Tibial artery (tissue), 4 donors: ENCODE results near the gene CALN1.

Experiments
- DNase-seq, 2 donors: peaks; one replicate each; pipeline ENCODE4 v3.0.0-alpha.2; 2019
- H3K27ac ChIP-seq, 2 donors: fragments of 200-600 bp; sonication (generic) in 1 of 2; 1 replicate in 1 of 2; 2 replicates in 1 of 2; pipeline ENCODE4 v1.5.1; 2018 to 2019; ENCODE audit warnings: mild to moderate bottlenecking in 1 of 2
- H3K27me3 ChIP-seq, 2 donors: fragments of 200-600 bp; sonication (generic) in 1 of 2; one replicate each; pipeline versions ENCODE4 v1.5.1 to v1.6.0; 2016 to 2019
- H3K36me3 ChIP-seq, 3 donors: fragments of 200-600 bp; sonication (generic) in 2 of 3; one replicate each; pipeline ENCODE4 v1.5.1; 2016 to 2019; ENCODE audit warnings: mild to moderate bottlenecking in 2 of 3
- H3K4me1 ChIP-seq, 4 donors: fragments of 200-600 bp; sonication (generic) in 2 of 4; 1 replicate in 3 of 4; 2 replicates in 1 of 4; pipeline ENCODE4 v1.5.1; 2016 to 2019
- H3K4me3 ChIP-seq, 2 donors: fragments of 200-600 bp; sonication (generic) in 1 of 2; 1 replicate in 1 of 2; 2 replicates in 1 of 2; pipeline ENCODE4 v1.5.1; 2018 to 2019; ENCODE audit warnings: mild to moderate bottlenecking in 2 of 2
- H3K9me3 ChIP-seq, 3 donors: fragments of 200-600 bp; sonication (generic) in 1 of 3; one replicate each; pipeline ENCODE4 v1.5.1; 2016 to 2019
- intact Hi-C: fragments of 100-400 bp; cut with DNase I; formaldehyde crosslinking; loops from one replicate; pipeline ENCODE4 v1.15.0; 2023; ENCODE audit warnings: low total_unique reads
- TF ChIP-seq, protein P1 (sequence below), 2 experiments: fragments of 200-600 bp in 1 of 2; fragments of 450-650 bp in 1 of 2; IDR thresholded peaks; one replicate each; pipeline ENCODE4 v1.5.1; 2017 to 2019; ENCODE audit warnings: antibody characterized with exemption in 2 of 2, mild to moderate bottlenecking in 1 of 2, moderate library complexity in 1 of 2

CALN1 gene

DNA sequence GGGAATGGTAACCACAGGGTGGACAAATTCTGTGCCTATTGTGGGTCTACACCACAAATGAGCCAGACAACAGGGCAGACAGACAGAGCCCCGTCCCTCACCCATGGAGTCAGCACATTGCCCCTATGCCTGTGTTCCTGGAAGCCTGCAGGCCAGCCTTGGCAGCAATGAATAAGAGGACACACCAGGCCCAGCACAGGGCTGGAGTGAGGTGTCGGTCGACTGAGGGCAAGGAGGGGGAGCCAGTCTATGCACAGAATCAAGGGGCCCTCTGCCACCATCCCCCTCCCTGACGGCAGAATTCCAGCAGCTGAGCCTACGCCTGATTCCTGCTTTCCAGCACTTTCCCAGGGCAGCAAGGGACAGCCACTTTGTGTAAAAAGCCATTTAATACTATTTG is 98.2 kb downstream of the CALN1 start:
- Histone ChIP-seq H3K27ac (no peak overlapping the region), H3K27me3 (no peaks in the 10 kb centered on the region), H3K36me3 (no peaks in the 10 kb centered on the region), H3K4me1 (no peaks in the 10 kb centered on the region), H3K4me3 (no peak overlapping the region), H3K9me3 (no peaks in the 10 kb centered on the region)
- intact Hi-C loops: no loop called here
- TF ChIP-seq, protein P1, sequence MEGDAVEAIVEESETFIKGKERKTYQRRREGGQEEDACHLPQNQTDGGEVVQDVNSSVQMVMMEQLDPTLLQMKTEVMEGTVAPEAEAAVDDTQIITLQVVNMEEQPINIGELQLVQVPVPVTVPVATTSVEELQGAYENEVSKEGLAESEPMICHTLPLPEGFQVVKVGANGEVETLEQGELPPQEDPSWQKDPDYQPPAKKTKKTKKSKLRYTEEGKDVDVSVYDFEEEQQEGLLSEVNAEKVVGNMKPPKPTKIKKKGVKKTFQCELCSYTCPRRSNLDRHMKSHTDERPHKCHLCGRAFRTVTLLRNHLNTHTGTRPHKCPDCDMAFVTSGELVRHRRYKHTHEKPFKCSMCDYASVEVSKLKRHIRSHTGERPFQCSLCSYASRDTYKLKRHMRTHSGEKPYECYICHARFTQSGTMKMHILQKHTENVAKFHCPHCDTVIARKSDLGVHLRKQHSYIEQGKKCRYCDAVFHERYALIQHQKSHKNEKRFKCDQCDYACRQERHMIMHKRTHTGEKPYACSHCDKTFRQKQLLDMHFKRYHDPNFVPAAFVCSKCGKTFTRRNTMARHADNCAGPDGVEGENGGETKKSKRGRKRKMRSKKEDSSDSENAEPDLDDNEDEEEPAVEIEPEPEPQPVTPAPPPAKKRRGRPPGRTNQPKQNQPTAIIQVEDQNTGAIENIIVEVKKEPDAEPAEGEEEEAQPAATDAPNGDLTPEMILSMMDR (IDR thresholded peaks at IDR 0.05): no peak
- no peak for DNase-seq

DNA sequence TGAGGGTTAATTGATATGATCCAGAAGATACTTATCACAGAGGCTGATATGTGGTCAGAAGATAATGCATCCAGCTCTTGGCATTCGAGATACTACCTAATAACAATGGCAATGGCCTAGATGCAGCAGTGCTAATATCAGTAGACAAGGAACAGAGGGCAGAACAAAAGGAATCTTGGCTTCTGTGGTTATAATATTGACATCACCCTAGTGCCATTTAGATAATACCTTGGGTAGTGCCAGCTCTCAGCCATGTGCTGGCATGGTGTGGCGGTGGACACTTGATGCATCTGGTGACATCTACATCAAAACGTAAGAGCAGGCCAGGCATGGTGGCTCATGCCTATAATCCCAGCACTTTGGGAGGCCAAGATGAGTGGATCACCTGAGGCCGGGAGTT is 101.8 kb downstream of the CALN1 start:
- Histone ChIP-seq H3K9me3 (no peaks in the 10 kb centered on the region), H3K27me3 (no peaks in the 10 kb centered on the region), H3K27ac (no peak overlapping the region), H3K36me3 (no peaks in the 10 kb centered on the region), H3K4me1 (no peaks in the 10 kb centered on the region), H3K4me3 (no peak overlapping the region)
- intact Hi-C loops: no loop called here
- DNase-seq: no peak
- TF ChIP-seq, protein P1 (IDR thresholded peaks at IDR 0.05): no peak

DNA sequence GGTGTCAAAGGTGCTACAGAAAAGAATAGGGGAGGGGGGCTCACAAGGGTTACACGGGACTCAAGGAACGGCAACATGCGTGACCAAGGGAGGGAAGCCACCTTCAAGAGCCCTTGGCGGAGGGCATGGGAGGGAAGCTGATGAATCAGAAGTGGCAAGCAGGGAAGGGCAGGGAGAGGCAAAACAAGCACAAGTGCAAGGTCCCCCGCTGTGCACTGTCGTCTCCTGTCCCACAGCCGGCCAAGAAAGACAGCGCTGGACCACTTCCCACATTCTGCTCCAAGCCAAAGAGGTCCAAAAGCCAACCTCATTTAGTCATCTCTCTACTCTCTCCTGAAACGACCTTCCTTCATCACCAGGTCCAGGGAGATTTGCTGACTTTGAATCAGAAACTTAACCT is 102.7 kb downstream of the CALN1 start:
- Histone ChIP-seq H3K27me3 (no peaks in the 10 kb centered on the region), H3K4me1 (no peaks in the 10 kb centered on the region), H3K27ac (no peak overlapping the region), H3K9me3 (no peaks in the 10 kb centered on the region), H3K4me3 (no peak overlapping the region), H3K36me3 (no peaks in the 10 kb centered on the region)
- intact Hi-C loops: no loop called here
- TF ChIP-seq, protein P1 (IDR thresholded peaks at IDR 0.05): no peak
- no peak for DNase-seq

DNA sequence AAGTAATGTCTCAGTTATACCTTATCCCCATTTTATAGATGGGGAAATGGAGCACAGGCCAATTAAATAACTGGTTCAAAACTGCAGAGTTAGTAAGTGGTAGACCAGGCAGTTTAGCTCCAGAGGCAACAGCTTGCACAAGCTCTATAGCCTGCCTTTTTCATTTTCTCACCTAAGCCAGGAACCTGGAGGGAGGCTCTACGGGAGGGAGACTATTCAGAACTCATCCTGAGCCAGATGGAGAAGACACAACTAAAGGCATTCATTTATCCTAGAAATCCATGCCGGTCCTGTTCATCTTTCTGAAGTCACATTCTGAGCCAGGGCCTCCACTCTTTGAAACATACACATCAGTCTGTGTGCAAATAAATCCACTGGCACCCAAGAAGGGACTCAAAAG is 103.2 kb downstream of the CALN1 start:
- TF ChIP-seq, protein P1 (IDR thresholded peaks at IDR 0.05): no peak
- Histone ChIP-seq H3K4me3 (no peak overlapping the region), H3K27me3 (no peaks in the 10 kb centered on the region), H3K27ac (no peak overlapping the region), H3K36me3 (no peaks in the 10 kb centered on the region), H3K4me1 (no peaks in the 10 kb centered on the region), H3K9me3 (no peaks in the 10 kb centered on the region)
- intact Hi-C loops: no loop called here
- DNase-seq: no peak

DNA sequence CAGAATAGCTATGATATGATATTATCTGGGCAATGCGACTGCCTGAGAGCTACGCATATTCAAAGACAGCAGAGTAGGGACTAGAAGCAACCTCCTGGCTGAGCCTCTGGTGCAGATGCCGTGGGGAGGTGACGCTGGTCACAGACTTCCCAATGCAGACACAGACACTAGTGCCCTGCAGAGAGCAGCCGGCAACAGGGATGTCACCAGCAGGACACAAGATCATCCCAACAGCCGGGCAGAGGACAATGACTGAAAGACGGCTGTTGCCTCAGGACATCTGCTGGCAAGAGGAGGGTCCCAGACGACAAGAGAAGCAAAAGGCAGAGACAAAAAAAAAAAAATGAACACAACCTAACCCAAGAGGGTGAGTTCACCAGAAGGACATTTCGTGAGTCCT is 104.6 kb downstream of the CALN1 start:
- Histone ChIP-seq H3K9me3 (no peaks in the 10 kb centered on the region), H3K4me3 (no peak overlapping the region), H3K36me3 (no peaks in the 10 kb centered on the region), H3K27me3 (no peaks in the 10 kb centered on the region), H3K27ac (no peak overlapping the region), H3K4me1 (no peaks in the 10 kb centered on the region)
- DNase-seq: no peak
- TF ChIP-seq, protein P1 (IDR thresholded peaks at IDR 0.05): no peak
- intact Hi-C loops: no loop called here

DNA sequence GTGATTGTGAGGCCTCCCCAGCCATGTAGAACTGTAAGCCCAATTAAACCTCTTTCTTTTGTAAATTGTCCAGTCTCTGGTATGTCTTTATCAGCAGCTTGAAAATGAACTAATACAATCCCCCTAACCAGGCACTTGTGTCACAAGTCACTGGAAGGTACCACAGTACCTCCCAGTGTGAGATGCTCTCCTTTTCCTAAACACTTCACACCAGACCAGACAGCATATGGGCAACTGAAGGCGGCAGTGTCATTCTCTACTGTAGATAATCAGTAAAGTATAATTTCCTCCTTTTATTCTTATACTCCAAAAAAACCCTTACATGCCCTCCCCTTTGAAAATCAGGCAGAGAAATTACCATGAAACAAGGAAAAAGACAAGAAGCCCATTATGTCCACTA is 113.2 kb downstream of the CALN1 start:
- TF ChIP-seq, protein P1 (IDR thresholded peaks at IDR 0.05): no peak
- intact Hi-C loops: no loop called here
- H3K36me3 ChIP-seq: no peaks in the 10 kb centered on the region

More for the DNA sequence above, 113.2 kb downstream of the CALN1 start:
- no peak for DNase-seq
- Histone ChIP-seq H3K9me3 (no peaks in the 10 kb centered on the region), H3K27ac (no peak overlapping the region), H3K4me3 (no peak overlapping the region), H3K27me3 (no peaks in the 10 kb centered on the region), H3K4me1 (no peaks in the 10 kb centered on the region)
